22Rv1 (cell line): Measurements from ENCODE around the gene AUTS2.

Experiments used
- ZFX ChIP-seq: fragments of 450-650 bp; IDR thresholded peaks from 2 replicates; pipeline ENCODE4 v1.6.1; 2017; ENCODE audit warnings: antibody characterized with exemption, borderline replicate concordance
- TF ChIP-seq, protein P1 (sequence below): fragments of 450-650 bp; IDR thresholded peaks from 2 replicates; pipeline ENCODE4 v1.5.1; 2017; ENCODE audit warnings: mild to moderate bottlenecking

DNA sequence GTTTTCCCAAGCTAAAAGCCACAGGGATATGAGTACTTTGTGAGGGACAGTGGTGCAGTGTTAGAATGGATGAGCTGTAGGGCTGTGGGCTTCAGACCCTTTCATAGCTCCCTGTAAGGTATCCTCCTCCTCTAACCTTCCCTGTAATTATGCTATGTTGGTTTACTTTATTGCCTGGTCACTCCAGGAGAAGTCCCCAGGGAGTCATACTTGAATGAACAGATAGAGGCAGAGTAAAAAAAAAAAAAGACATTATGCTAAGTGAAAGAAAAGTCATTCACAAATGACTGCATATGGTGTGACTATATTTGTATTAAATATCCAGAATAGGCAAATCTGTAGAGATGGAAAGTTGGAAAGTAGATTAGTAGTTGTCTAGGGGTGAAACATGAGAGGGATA, 434.4 kb downstream of the AUTS2 start:
- TF ChIP-seq, protein P1, sequence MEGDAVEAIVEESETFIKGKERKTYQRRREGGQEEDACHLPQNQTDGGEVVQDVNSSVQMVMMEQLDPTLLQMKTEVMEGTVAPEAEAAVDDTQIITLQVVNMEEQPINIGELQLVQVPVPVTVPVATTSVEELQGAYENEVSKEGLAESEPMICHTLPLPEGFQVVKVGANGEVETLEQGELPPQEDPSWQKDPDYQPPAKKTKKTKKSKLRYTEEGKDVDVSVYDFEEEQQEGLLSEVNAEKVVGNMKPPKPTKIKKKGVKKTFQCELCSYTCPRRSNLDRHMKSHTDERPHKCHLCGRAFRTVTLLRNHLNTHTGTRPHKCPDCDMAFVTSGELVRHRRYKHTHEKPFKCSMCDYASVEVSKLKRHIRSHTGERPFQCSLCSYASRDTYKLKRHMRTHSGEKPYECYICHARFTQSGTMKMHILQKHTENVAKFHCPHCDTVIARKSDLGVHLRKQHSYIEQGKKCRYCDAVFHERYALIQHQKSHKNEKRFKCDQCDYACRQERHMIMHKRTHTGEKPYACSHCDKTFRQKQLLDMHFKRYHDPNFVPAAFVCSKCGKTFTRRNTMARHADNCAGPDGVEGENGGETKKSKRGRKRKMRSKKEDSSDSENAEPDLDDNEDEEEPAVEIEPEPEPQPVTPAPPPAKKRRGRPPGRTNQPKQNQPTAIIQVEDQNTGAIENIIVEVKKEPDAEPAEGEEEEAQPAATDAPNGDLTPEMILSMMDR: no peak
- no peak for TF ChIP-seq ZFX
